WTC11 (cell line): ENCODE measurements around the gene ECD.

Experiments
- FOXP1 ChIP-seq: sonication (generic); formaldehyde crosslinking; IDR thresholded peaks from 2 replicates; pipeline ENCODE4 v1.8.0; 2022; ENCODE audit warnings: missing genetic modification reagents, mild to moderate bottlenecking, moderate library complexity, borderline replicate concordance
- NR1H2 ChIP-seq: sonication (generic); formaldehyde crosslinking; IDR thresholded peaks from 2 replicates; pipeline ENCODE4 v1.9.0; 2021; ENCODE audit warnings: mild to moderate bottlenecking, moderate library complexity, missing genetic modification reagents
- SP1 ChIP-seq: sonication (generic); formaldehyde crosslinking; conservative IDR thresholded peaks from 2 replicates; pipeline ENCODE4 v1.8.1; 2022; ENCODE audit warnings: missing genetic modification reagents
- TEAD4 ChIP-seq: sonication (generic); formaldehyde crosslinking; IDR thresholded peaks from 2 replicates; pipeline ENCODE4 v1.8.0; 2022; ENCODE audit warnings: mild to moderate bottlenecking, missing genetic modification reagents
- ZNF138 ChIP-seq: sonication (generic); formaldehyde crosslinking; conservative IDR thresholded peaks from 2 replicates; pipeline ENCODE4 v1.8.1; 2022; ENCODE audit warnings: mild to moderate bottlenecking, moderate library complexity, missing genetic modification reagents
- ZNF671 ChIP-seq: fragments of 250-450 bp; sonication (Bioruptor Pico); IDR thresholded peaks from 2 replicates; pipeline ENCODE4 v1.8.0; 2021; ENCODE audit warnings: mild to moderate bottlenecking
- TF ChIP-seq, protein P1 (sequence below): sonication (generic); formaldehyde crosslinking; IDR thresholded peaks from 2 replicates; pipeline ENCODE4 v1.8.1; 2023; ENCODE audit warnings: mild to moderate bottlenecking, missing genetic modification reagents
- TF ChIP-seq, protein P2 (sequence below): sonication (generic); formaldehyde crosslinking; IDR thresholded peaks from 2 replicates; pipeline ENCODE4 v1.8.0; 2022; ENCODE audit warnings: mild to moderate bottlenecking, missing genetic modification reagents
- TF ChIP-seq, protein P3 (sequence below): fragments of 250-450 bp; sonication (Bioruptor Pico); IDR thresholded peaks from 2 replicates; pipeline ENCODE4 v1.9.0; 2021; ENCODE audit warnings: mild to moderate bottlenecking, borderline replicate concordance
- TF ChIP-seq, protein P4 (sequence below): fragments of 200-600 bp; IDR thresholded peaks from 2 replicates; pipeline ENCODE4 v1.8.0; 2022; ENCODE audit warnings: antibody characterized with exemption
- TF ChIP-seq, protein P5 (sequence below): sonication (generic); formaldehyde crosslinking; IDR thresholded peaks from 2 replicates; pipeline ENCODE4 v1.8.0; 2023; ENCODE audit warnings: missing genetic modification reagents
- TF ChIP-seq, protein P6 (sequence below): sonication (generic); formaldehyde crosslinking; conservative IDR thresholded peaks from 2 replicates; pipeline ENCODE4 v1.8.1; 2023; ENCODE audit warnings: mild to moderate bottlenecking, low read depth, missing genetic modification reagents, moderate library complexity

DNA sequence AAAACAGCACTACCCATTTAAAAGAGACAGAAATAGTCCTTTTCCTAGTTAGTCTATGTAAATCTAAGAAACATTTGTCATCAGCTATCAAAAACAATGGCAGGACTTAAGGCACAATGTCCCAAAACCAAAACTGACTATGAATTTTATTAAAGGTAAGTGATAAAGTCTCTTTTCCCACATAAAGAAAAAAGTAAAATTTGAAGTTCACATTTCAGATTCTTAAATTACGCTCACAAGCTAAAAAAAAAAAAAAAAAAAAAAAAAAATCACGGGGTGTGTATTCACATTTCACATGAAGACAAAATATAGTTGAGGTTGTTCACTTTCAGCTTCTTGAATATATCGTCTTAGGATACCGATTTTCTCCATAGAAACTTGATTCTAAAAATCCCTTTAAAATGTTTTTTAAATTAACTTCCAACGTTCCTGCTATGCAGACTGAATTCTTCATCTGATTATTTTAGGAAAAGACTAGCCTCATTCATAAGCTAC lies 72.8 kb downstream of the ECD start:
- TF ChIP-seq, protein P1, sequence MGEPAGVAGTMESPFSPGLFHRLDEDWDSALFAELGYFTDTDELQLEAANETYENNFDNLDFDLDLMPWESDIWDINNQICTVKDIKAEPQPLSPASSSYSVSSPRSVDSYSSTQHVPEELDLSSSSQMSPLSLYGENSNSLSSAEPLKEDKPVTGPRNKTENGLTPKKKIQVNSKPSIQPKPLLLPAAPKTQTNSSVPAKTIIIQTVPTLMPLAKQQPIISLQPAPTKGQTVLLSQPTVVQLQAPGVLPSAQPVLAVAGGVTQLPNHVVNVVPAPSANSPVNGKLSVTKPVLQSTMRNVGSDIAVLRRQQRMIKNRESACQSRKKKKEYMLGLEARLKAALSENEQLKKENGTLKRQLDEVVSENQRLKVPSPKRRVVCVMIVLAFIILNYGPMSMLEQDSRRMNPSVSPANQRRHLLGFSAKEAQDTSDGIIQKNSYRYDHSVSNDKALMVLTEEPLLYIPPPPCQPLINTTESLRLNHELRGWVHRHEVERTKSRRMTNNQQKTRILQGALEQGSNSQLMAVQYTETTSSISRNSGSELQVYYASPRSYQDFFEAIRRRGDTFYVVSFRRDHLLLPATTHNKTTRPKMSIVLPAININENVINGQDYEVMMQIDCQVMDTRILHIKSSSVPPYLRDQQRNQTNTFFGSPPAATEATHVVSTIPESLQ (CRISPR knock-in tag) = no peak
- TF ChIP-seq, protein P2, sequence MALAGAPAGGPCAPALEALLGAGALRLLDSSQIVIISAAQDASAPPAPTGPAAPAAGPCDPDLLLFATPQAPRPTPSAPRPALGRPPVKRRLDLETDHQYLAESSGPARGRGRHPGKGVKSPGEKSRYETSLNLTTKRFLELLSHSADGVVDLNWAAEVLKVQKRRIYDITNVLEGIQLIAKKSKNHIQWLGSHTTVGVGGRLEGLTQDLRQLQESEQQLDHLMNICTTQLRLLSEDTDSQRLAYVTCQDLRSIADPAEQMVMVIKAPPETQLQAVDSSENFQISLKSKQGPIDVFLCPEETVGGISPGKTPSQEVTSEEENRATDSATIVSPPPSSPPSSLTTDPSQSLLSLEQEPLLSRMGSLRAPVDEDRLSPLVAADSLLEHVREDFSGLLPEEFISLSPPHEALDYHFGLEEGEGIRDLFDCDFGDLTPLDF = no peak
- TF ChIP-seq, protein P3, sequence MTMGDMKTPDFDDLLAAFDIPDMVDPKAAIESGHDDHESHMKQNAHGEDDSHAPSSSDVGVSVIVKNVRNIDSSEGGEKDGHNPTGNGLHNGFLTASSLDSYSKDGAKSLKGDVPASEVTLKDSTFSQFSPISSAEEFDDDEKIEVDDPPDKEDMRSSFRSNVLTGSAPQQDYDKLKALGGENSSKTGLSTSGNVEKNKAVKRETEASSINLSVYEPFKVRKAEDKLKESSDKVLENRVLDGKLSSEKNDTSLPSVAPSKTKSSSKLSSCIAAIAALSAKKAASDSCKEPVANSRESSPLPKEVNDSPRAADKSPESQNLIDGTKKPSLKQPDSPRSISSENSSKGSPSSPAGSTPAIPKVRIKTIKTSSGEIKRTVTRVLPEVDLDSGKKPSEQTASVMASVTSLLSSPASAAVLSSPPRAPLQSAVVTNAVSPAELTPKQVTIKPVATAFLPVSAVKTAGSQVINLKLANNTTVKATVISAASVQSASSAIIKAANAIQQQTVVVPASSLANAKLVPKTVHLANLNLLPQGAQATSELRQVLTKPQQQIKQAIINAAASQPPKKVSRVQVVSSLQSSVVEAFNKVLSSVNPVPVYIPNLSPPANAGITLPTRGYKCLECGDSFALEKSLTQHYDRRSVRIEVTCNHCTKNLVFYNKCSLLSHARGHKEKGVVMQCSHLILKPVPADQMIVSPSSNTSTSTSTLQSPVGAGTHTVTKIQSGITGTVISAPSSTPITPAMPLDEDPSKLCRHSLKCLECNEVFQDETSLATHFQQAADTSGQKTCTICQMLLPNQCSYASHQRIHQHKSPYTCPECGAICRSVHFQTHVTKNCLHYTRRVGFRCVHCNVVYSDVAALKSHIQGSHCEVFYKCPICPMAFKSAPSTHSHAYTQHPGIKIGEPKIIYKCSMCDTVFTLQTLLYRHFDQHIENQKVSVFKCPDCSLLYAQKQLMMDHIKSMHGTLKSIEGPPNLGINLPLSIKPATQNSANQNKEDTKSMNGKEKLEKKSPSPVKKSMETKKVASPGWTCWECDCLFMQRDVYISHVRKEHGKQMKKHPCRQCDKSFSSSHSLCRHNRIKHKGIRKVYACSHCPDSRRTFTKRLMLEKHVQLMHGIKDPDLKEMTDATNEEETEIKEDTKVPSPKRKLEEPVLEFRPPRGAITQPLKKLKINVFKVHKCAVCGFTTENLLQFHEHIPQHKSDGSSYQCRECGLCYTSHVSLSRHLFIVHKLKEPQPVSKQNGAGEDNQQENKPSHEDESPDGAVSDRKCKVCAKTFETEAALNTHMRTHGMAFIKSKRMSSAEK = no peak
- TF ChIP-seq, protein P4, sequence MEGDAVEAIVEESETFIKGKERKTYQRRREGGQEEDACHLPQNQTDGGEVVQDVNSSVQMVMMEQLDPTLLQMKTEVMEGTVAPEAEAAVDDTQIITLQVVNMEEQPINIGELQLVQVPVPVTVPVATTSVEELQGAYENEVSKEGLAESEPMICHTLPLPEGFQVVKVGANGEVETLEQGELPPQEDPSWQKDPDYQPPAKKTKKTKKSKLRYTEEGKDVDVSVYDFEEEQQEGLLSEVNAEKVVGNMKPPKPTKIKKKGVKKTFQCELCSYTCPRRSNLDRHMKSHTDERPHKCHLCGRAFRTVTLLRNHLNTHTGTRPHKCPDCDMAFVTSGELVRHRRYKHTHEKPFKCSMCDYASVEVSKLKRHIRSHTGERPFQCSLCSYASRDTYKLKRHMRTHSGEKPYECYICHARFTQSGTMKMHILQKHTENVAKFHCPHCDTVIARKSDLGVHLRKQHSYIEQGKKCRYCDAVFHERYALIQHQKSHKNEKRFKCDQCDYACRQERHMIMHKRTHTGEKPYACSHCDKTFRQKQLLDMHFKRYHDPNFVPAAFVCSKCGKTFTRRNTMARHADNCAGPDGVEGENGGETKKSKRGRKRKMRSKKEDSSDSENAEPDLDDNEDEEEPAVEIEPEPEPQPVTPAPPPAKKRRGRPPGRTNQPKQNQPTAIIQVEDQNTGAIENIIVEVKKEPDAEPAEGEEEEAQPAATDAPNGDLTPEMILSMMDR = no peak
- TF ChIP-seq NR1H2 (CRISPR knock-in tag) = no peak
- no peak for TF ChIP-seq ZNF138 (CRISPR knock-in tag)
- TF ChIP-seq, protein P5, sequence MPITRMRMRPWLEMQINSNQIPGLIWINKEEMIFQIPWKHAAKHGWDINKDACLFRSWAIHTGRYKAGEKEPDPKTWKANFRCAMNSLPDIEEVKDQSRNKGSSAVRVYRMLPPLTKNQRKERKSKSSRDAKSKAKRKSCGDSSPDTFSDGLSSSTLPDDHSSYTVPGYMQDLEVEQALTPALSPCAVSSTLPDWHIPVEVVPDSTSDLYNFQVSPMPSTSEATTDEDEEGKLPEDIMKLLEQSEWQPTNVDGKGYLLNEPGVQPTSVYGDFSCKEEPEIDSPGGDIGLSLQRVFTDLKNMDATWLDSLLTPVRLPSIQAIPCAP = no peak
- no peak for TF ChIP-seq TEAD4 (CRISPR knock-in tag)
- no peak for TF ChIP-seq FOXP1
- TF ChIP-seq ZNF671 (CRISPR knock-in tag) = no peak
- TF ChIP-seq, protein P6, sequence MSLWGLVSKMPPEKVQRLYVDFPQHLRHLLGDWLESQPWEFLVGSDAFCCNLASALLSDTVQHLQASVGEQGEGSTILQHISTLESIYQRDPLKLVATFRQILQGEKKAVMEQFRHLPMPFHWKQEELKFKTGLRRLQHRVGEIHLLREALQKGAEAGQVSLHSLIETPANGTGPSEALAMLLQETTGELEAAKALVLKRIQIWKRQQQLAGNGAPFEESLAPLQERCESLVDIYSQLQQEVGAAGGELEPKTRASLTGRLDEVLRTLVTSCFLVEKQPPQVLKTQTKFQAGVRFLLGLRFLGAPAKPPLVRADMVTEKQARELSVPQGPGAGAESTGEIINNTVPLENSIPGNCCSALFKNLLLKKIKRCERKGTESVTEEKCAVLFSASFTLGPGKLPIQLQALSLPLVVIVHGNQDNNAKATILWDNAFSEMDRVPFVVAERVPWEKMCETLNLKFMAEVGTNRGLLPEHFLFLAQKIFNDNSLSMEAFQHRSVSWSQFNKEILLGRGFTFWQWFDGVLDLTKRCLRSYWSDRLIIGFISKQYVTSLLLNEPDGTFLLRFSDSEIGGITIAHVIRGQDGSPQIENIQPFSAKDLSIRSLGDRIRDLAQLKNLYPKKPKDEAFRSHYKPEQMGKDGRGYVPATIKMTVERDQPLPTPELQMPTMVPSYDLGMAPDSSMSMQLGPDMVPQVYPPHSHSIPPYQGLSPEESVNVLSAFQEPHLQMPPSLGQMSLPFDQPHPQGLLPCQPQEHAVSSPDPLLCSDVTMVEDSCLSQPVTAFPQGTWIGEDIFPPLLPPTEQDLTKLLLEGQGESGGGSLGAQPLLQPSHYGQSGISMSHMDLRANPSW = no peak
- no peak for TF ChIP-seq SP1 (CRISPR knock-in tag)
